Activated CD8-positive, alpha-beta T cell treated with anti-CD3 and anti-CD28 coated beads, Interleukin-2, amount 10 ng/mL, durations not matched to agents 7 days and 5 days (primary cell): ENCODE data around the gene ZNF493. TPM values are rescaled to one million over a fixed set of nuclear protein-coding genes. Genes with fewer than 3 reads are reported as not detected.

Source experiments
- ATAC-seq: fragments of 150-1000 bp; cut with Tn5 transposase; one replicate; pipeline ENCODE4 v1.10.0; 2021; ENCODE audit warnings: moderate library complexity
- CTCF ChIA-PET: fragments of 350-600 bp; sonication (Branson Sonifier 250); formaldehyde crosslinking; loops from one replicate; lab custom pipeline; 2021; ENCODE audit warnings: antibody characterized with exemption; lab: Charles Lee
- POLR2A ChIA-PET: fragments of 350-600 bp; sonication (Branson Sonifier 250); formaldehyde crosslinking; loops from one replicate; lab custom pipeline; 2021; ENCODE audit warnings: antibody characterized with exemption; lab: Charles Lee
- DNase-seq: peaks from one replicate; pipeline ENCODE4 v3.0.0-alpha.2; 2020
- H3K27ac Mint-ChIP-seq: one replicate; pipeline ENCODE4 v1.8.0; 2021; ENCODE audit warnings: mild to moderate bottlenecking, mixed read lengths
- H3K27me3 Mint-ChIP-seq: one replicate; pipeline ENCODE4 v1.8.0; 2021; ENCODE audit warnings: low read depth, mixed read lengths
- H3K36me3 Mint-ChIP-seq: one replicate; pipeline ENCODE4 v1.8.0; 2021; ENCODE audit warnings: low read depth, mixed read lengths
- H3K4me1 Mint-ChIP-seq: one replicate; pipeline ENCODE4 v1.8.0; 2021; ENCODE audit warnings: low read depth, mixed read lengths
- H3K4me3 Mint-ChIP-seq: one replicate; pipeline ENCODE4 v1.8.0; 2021; ENCODE audit warnings: mild to moderate bottlenecking, mixed read lengths
- H3K9me3 Mint-ChIP-seq: one replicate; pipeline ENCODE4 v1.8.0; 2022; ENCODE audit warnings: mixed read lengths; ENCODE audit not compliant: insufficient read depth
- total RNA-seq, 2 experiments: library from RNA; stranded (reverse); gene quantifications; one replicate each; pipeline ENCODE4 v1.2.3, GENCODE V29; 2021

Gene ZNF493
- 10 to 100 TPM; 20.3 to 21.6 TPM for total RNA-seq

- ChIA-PET CTCF (interaction anchor here (0.6 to 1.4 kb wide), 4 partner anchors 12 to 456 kb away, joined by 3 to 4 read pairs (median 3); partner anchors contain the start of genes ZNF429 and ZNF708), POLR2A (interaction anchor here (0.6 to 2.2 kb wide), 23 partner anchors 10 to 1908 kb away, joined by 3 to 18 read pairs (median 4); partner anchors contain the start of genes ZNF100, ZNF429, ZNF43 and ZNF430)
- DNase-seq: peak; percentile 97
- H3K4me3 Mint-ChIP-seq: peak within 1 kb of the TSS; percentile 96
- H3K4me1 Mint-ChIP-seq: peaks cover 21% of the 10 kb centered on the region
- peaks cover 38% of the 10 kb centered on the region for H3K9me3 Mint-ChIP-seq
- peak within 1 kb of the TSS; percentile 98 for H3K27ac Mint-ChIP-seq
- peaks cover 50% of the 10 kb centered on the region for H3K36me3 Mint-ChIP-seq
- peak; percentile 100 for ATAC-seq
- no peaks in the 10 kb centered on the region for H3K27me3 Mint-ChIP-seq
Measured at GRCh38 chr19:21396893-21397572, at the start of gene ZNF493. Gene ZNF493 (plus strand): TSS chr19:21397133. CDS start chr19:21397238, 105 bp downstream.

GRCh38 chr19:21352830-21353229 is 44.1 kb upstream of the ZNF493 start:
- Mint-ChIP-seq H3K36me3 (peaks cover 6% of the 10 kb centered on the region), H3K27ac (no peak overlapping the region), H3K4me3 (no peak overlapping the region), H3K27me3 (no peaks in the 10 kb centered on the region), H3K4me1 (peaks cover 6% of the 10 kb centered on the region), H3K9me3 (peaks cover 31% of the 10 kb centered on the region)
- DNase-seq (no peak), ATAC-seq (no peak)
- POLR2A ChIA-PET: interaction anchor here (1.7 kb wide), 1 partner anchor 24 kb away, joined by 5 read pairs; the partner anchor contains the start of gene ZNF708
- CTCF ChIA-PET: interaction anchor here (1.1 kb wide), 1 partner anchor 59 kb away, joined by 3 read pairs; no protein-coding TSS in a partner anchor

DNA sequence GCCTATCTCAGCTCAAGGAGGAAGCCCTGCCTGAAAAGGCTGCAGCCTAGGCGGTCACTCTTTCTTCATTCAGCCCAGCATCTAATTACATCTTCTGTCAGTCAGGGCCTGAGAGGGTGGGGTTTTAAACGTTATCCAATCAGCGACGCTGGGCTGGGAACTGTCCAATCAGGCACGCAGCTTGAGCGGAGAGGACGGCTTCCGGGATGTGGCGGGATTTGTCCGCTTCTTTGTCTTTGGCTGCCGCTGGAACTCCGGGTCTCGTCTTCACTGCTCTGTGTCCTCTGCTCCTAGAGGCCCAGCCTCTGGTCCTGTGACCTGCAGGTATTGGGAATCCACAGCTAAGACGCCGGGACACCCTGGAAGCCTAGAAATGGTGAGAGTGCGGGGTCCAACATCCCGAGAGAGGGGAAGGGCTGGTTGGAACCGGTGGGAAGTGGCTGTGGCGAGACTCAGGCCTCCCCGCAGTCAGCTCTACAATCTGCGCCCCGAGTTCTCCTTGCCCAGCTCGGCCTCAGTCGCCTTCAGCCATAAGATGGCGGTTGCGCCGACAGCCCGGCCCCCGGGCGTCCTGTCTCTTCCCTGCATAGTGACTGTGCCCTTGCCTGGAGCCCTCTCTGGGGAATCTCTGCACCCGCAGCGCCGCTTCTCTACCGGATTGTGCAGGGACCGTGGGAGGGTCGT is 38.0 kb upstream of the ZNF493 start, which contains the start of gene ZNF738:
TSS of gene ZNF738 (plus strand) at position 233 of the 684 bp plus-strand sequence. CDS start at position 374, 141 bp downstream.
- Mint-ChIP-seq H3K27me3 (no peaks in the 10 kb centered on the region), H3K36me3 (peaks cover 44% of the 10 kb centered on the region), H3K4me1 (peaks cover 15% of the 10 kb centered on the region), H3K27ac (peak within 1 kb of the TSS; percentile 99), H3K9me3 (peaks cover 21% of the 10 kb centered on the region), H3K4me3 (peak within 1 kb of the TSS; percentile 100)
- CTCF ChIA-PET: interaction anchor here (0.8 kb wide), 1 partner anchor 30 kb away, joined by 3 read pairs; the partner anchor contains the start of gene ZNF708
- DNase-seq (peak; percentile 93), ATAC-seq (peak; percentile 98)
- POLR2A ChIA-PET: interaction anchor here (0.6 to 3.1 kb wide), 10 partner anchors 30 to 583 kb away, joined by 3 to 39 read pairs (median 4); partner anchors contain the start of genes ZNF100, ZNF429, ZNF43 and ZNF431

DNA sequence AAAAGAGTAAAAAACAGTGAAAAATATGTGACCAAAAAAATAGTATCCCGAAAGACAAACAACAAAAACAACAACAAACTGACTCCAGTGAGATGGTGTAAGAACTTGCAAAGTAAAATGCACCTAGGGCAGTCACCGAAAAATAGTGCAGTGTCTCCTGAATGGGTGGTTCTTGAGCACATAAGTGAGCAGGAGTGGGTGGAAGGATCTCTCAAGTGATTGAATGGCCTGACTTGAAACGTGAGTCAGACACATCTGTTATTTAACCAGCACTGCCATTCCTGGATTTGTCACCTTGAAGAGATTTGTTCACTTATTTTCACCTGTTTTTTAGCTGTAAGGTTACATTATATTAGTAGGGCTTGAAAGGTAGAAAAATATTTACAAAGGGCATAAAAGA is 34.6 kb upstream of the ZNF493 start:
- Mint-ChIP-seq H3K4me1 (peaks cover 15% of the 10 kb centered on the region), H3K36me3 (peaks cover 70% of the 10 kb centered on the region), H3K27me3 (no peaks in the 10 kb centered on the region), H3K9me3 (peaks cover 22% of the 10 kb centered on the region), H3K4me3 (no peak overlapping the region), H3K27ac (no peak overlapping the region)
- ATAC-seq (no peak), DNase-seq (no peak)
- ChIA-PET CTCF (no interaction called here), POLR2A (interaction anchor here (0.6 to 1.6 kb wide), 2 partner anchors 34 to 572 kb away, joined by 3 read pairs; partner anchors contain the start of gene ZNF493)

- no peak for DNase-seq
- Mint-ChIP-seq H3K4me3 (no peak overlapping the region), H3K36me3 (peaks cover 54% of the 10 kb centered on the region), H3K4me1 (no peaks in the 10 kb centered on the region), H3K9me3 (peaks cover 66% of the 10 kb centered on the region), H3K27me3 (no peaks in the 10 kb centered on the region), H3K27ac (no peak overlapping the region)
- CTCF ChIA-PET: no interaction called here
- no peak for ATAC-seq
- POLR2A ChIA-PET: no interaction called here
Measured at GRCh38 chr19:21383980-21384582, 12.9 kb upstream of the ZNF493 start.

DNA sequence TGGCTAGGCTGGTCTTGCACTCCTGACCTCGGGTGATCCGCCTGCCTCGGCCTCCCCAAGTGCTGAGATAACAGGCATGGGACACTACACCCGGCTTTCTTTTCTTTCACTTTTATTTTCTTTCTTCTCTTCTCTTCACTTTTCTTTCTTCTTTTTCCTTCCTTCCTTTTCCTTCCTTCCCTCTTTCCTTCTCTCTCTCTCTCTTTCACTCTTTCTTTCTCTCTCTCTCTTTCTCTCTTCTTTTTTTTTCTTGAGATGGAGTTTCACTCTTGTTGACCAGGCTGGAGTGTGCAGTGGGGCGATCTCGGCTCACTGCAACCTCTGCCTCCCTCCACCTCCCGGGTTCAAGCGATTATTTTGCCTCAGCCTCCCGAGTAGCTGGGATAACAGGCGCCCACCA is 812 bp upstream of the ZNF493 start:
- Mint-ChIP-seq H3K27me3 (no peaks in the 10 kb centered on the region), H3K36me3 (peaks cover 48% of the 10 kb centered on the region), H3K9me3 (peaks cover 43% of the 10 kb centered on the region), H3K27ac (peak overlapping the region; percentile 34), H3K4me3 (no peak overlapping the region), H3K4me1 (peaks cover 21% of the 10 kb centered on the region)
- ATAC-seq (no peak), DNase-seq (no peak)
- ChIA-PET POLR2A (interaction anchor here (0.6 to 1.9 kb wide), 13 partner anchors 11 to 440 kb away, joined by 3 to 17 read pairs (median 4); partner anchors contain the start of genes ZNF100, ZNF429, ZNF43 and ZNF738), CTCF (no interaction called here)

DNA sequence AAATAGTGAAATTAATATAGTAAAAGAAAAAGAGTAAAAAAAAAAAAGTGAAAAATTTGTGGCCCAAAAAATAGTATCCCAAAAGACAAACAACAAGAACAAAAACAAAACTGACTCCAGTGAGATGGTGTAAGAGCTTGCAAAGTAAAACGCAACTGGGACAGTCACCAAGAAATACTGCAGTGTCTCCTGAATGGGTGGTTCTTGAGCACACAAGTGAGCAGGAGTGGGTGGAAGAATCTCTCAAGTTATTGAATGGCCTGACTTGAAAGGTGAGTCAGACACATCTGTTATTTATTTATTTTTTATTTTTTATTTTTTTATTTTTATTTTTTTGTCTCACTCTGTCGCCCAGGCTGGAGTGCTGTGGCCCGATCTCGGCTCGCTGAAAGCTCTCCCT is 1.9 kb downstream of the ZNF493 start:
- peaks cover 32% of the 10 kb centered on the region for H3K9me3 Mint-ChIP-seq
- H3K27ac Mint-ChIP-seq: no peak overlapping the region
- no peak overlapping the region for H3K4me3 Mint-ChIP-seq
- no peak for ATAC-seq
- no peak for DNase-seq
- peaks cover 61% of the 10 kb centered on the region for H3K36me3 Mint-ChIP-seq
- H3K27me3 Mint-ChIP-seq: no peaks in the 10 kb centered on the region
- CTCF ChIA-PET: no interaction called here
- H3K4me1 Mint-ChIP-seq: peaks cover 23% of the 10 kb centered on the region
- POLR2A ChIA-PET: interaction anchor here (0.7 to 2.2 kb wide), 2 partner anchors 9 to 70 kb away, joined by 3 to 18 read pairs; partner anchors contain the start of gene ZNF708

DNA sequence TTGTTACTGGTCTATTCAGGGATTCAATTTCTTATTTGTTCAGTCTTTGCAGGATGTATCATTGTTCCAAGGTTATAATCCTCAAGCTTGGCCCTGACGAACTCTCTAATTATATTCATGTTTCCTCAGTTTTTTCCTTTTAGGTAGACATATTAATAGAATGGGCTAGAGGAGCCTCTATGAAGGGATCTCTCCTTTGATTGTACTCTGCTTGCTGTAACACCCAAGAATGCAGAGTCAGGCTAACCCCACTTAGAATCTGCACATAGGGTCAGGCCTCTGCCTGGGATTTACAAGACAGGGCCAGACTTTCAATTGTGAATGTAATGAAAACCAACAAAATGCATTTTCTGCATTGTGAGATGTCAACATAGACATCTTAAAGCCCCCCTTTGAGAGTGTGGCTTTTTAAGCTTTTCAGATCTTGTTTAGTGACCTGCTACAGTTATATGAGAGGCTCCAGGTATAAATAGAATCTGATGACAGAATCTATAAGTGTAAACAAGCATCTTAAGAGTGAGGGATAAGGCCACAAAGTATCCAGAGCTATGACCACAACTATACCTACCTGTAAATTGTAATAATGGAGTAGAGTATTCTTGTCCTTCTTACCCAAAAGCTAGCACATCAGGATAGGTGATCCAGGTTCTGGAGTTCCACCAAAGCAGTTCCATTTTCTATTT is 5.5 kb downstream of the ZNF493 start:
- DNase-seq (no peak), ATAC-seq (no peak)
- ChIA-PET CTCF (no interaction called here), POLR2A (interaction anchor here (1.6 kb wide), 1 partner anchor 73 kb away, joined by 5 read pairs; the partner anchor contains the start of gene ZNF708)
- Mint-ChIP-seq H3K36me3 (peaks cover 78% of the 10 kb centered on the region), H3K4me3 (no peak overlapping the region), H3K27me3 (no peaks in the 10 kb centered on the region), H3K4me1 (peaks cover 20% of the 10 kb centered on the region), H3K9me3 (peaks cover 48% of the 10 kb centered on the region), H3K27ac (no peak overlapping the region)

- ChIA-PET CTCF (no interaction called here), POLR2A (no interaction called here)
- Mint-ChIP-seq H3K4me3 (no peak overlapping the region), H3K9me3 (peaks cover 62% of the 10 kb centered on the region), H3K4me1 (no peaks in the 10 kb centered on the region), H3K27me3 (no peaks in the 10 kb centered on the region), H3K27ac (no peak overlapping the region), H3K36me3 (peaks cover 85% of the 10 kb centered on the region)
- no peak for DNase-seq
- ATAC-seq: no peak
Measured at GRCh38 chr19:21410166-21410565, 13.2 kb downstream of the ZNF493 start.

- no peak overlapping the region for H3K4me3 Mint-ChIP-seq
- no peaks in the 10 kb centered on the region for H3K27me3 Mint-ChIP-seq
- DNase-seq (no peak), ATAC-seq (no peak)
- no peak overlapping the region for H3K27ac Mint-ChIP-seq
- POLR2A ChIA-PET: no interaction called here
- H3K9me3 Mint-ChIP-seq: peaks cover 85% of the 10 kb centered on the region
- H3K36me3 Mint-ChIP-seq: peaks cover 51% of the 10 kb centered on the region
- CTCF ChIA-PET: no interaction called here
- H3K4me1 Mint-ChIP-seq: no peaks in the 10 kb centered on the region
Measured at GRCh38 chr19:21422244-21422643, 25.3 kb downstream of the ZNF493 start.
